GM06990 (cell line): ENCODE measurements around the gene PRPF18.

ENCODE experiments used
- DNase-seq: peaks from one replicate; pipeline ENCODE4 v3.0.0-alpha.2; 2011; ENCODE audit not compliant: insufficient read length; ENCODE audit errors: extremely low read depth
- H3K27me3 ChIP-seq: replicated peaks from 2 replicates; pipeline ENCODE4 v1.6.0; 2011; ENCODE audit warnings: low read length; ENCODE audit not compliant: control insufficient read depth, insufficient read depth
- H3K36me3 ChIP-seq: 2 replicates; pipeline ENCODE4 v1.5.1; 2011; ENCODE audit warnings: low read length; ENCODE audit not compliant: control insufficient read depth, insufficient read depth
- H3K4me3 ChIP-seq: replicated peaks from 2 replicates; pipeline ENCODE4 v1.5.1; 2011; ENCODE audit warnings: low read depth, mild to moderate bottlenecking, control low read depth, low read length
- TF ChIP-seq, protein P1 (sequence below): IDR thresholded peaks from 2 replicates; pipeline ENCODE4 v1.5.1; 2011; ENCODE audit warnings: low read length, control low read depth, mild to moderate bottlenecking, inconsistent platforms; ENCODE audit not compliant: insufficient read depth, poor library complexity, severe bottlenecking

PRPF18 gene

DNA sequence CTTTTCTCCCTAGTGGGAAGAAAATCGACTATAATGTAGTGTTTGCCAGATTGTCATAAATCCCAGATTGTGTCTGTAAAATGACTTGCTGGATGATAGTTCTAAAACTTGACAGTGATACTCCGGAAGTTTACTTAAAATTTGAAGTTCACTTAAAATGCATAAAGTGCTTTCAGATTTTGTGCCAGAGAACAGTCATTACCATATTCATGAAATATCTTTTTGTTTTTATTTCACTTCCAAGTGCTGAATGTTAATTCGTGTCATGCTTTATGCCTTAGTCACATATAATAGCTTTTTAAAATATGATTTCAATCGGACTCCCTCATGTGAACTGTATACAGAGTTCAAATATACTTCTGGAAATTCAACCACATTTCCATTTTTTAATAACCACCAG is 30.4 kb downstream of the PRPF18 start:
- Histone ChIP-seq H3K36me3 (peaks cover 6% of the 10 kb centered on the region), H3K4me3 (no peak overlapping the region), H3K27me3 (no peaks in the 10 kb centered on the region)
- no peak for DNase-seq
- TF ChIP-seq, protein P1, sequence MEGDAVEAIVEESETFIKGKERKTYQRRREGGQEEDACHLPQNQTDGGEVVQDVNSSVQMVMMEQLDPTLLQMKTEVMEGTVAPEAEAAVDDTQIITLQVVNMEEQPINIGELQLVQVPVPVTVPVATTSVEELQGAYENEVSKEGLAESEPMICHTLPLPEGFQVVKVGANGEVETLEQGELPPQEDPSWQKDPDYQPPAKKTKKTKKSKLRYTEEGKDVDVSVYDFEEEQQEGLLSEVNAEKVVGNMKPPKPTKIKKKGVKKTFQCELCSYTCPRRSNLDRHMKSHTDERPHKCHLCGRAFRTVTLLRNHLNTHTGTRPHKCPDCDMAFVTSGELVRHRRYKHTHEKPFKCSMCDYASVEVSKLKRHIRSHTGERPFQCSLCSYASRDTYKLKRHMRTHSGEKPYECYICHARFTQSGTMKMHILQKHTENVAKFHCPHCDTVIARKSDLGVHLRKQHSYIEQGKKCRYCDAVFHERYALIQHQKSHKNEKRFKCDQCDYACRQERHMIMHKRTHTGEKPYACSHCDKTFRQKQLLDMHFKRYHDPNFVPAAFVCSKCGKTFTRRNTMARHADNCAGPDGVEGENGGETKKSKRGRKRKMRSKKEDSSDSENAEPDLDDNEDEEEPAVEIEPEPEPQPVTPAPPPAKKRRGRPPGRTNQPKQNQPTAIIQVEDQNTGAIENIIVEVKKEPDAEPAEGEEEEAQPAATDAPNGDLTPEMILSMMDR = no peak

- Histone ChIP-seq H3K36me3 (peaks cover 2% of the 10 kb centered on the region), H3K4me3 (no peak overlapping the region), H3K27me3 (no peaks in the 10 kb centered on the region)
- DNase-seq = no peak
- TF ChIP-seq, protein P1 = no peak
These were observed 35.2 kb downstream of the PRPF18 start for GRCh38 chr10:13621931-13622330.

GRCh38 chr10:13624630-13625029 is 37.9 kb downstream of the PRPF18 start:
- H3K27me3 ChIP-seq = no peaks in the 10 kb centered on the region
- TF ChIP-seq, protein P1 = no peak
- H3K36me3 ChIP-seq = no peaks in the 10 kb centered on the region; the same call in 1 of the 2 replicates
- H3K4me3 ChIP-seq = no peak overlapping the region
- DNase-seq = no peak

- DNase-seq = no peak
- TF ChIP-seq, protein P1 = no peak
- H3K36me3 ChIP-seq = peaks cover 3% of the 10 kb centered on the region
- H3K4me3 ChIP-seq = no peak overlapping the region
- no peaks in the 10 kb centered on the region for H3K27me3 ChIP-seq
These were observed 40.9 kb downstream of the PRPF18 start for GRCh38 chr10:13627459-13628310.

DNA sequence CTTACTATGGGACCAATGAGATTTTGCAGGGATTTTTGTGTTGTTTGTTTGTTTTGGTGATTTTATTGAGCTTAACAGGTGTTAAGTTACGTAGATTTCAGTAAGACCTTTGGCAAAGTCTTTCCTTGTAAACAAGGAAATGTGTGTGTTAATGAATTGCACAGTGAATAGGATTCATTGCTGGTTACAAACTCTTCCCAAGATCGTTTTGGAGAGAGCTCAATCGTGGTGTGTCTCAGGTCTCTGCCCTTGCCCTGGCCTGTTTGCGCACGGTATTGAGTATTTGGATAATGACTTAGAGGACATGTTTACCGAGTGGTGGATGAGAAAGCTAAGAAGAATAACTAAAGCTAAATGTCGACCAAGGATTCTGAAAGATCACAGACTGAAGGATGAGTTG is 41.9 kb downstream of the PRPF18 start:
- Histone ChIP-seq H3K4me3 (no peak overlapping the region), H3K27me3 (no peaks in the 10 kb centered on the region), H3K36me3 (peaks cover 3% of the 10 kb centered on the region)
- no peak for DNase-seq
- TF ChIP-seq, protein P1 = no peak
